HG03196 (cell line): ENCODE data around the gene POLR1E.
"Not testable (repeated sequence)": the region's sequence is repeated elsewhere in the genome, so short reads cannot be mapped to it uniquely, and the experiment has no call there.

ENCODE experiments used
- ATAC-seq: cut with Tn5 transposase; IDR thresholded peaks from one replicate; pipeline ENCODE4 v1.9.1; 2021; ENCODE audit not compliant: unreplicated experiment

Gene POLR1E

DNA sequence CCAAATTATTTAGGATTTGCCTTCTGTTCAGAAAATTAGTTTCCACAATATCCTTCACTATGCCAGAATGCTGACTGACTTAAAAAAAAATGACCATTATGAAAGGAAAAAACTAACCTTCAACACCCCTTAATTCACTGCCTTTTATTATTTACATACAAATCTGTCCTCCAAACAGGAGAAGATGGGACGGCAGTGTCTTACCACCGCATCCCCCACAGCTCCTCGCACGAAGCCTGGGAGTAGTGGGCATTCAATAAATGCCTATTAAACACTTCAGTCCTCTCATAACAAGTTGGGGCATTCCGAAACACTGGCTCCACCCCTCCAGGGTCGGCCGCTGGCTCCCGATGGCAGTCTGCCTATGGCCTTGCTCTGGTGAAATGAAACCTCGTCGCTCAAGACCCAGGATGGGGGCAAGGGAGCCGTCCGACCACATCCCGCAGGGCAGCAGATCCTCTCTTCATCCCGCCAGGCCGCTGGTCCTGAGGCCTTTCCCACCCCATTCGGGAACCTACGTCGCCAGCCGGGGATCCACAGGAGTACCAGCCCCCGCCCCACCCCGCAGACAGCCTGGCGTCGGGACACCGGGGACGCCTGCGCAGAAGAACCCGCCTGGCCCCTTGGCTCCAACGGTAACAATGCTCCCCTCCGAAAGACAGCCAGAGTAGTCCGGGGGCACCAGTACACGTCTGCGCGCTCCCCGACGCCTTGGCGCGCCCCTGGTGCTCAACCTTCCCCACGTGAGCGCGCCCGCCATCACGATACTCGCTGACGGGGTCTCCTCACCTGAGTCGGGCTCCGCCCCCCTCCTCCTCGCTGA, 21.1 kb upstream of the POLR1E start:
- ATAC-seq: peak; percentile 33

DNA sequence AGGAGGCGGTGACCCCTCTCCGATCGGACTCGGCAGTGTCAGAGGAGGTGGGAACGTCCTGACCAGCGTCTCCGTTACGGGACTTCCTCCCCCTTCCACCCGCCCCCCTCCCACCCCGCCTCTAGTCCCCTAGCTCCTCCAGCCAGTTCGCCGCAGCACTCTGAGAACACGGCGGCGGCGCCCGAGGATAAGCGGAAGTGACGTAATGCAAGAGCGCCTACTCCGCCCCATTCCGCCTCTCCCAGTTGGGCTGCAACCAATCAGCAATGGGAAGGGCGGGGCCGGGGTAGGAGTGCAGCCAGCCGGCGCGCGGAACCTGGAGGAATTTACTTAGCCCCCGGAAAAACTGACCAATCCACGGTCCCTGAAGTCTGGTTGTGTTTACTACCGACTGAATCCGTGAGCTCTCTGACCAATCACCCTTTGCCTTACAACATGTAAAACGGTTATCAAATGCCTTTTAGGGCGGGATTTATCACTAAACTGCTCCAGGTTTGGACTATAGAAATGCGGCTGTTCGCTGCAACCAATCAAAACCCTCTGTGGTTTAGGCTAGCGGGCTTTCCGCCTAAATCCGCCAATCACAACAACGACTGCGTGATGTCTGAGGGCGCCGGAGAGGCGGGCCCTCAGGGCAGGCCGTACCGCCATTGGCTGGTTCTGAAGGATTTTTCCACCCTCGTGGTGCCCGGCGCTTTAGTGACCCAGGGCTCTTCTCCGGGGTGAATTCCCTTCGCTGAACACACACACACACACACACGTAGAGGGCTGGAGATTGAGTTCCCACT, 20.3 kb upstream of the POLR1E start, which contains the start of gene ZBTB5:
ZBTB5 (minus strand) TSS at position 202 of the 788 bp plus-strand sequence. CDS start 22,899 bp downstream, outside the sequence.
- ATAC-seq: peak; percentile 83

- ATAC-seq: peak; percentile 25
Measured at GRCh38 chr9:37466037-37466709, 19.6 kb upstream of the POLR1E start.

DNA sequence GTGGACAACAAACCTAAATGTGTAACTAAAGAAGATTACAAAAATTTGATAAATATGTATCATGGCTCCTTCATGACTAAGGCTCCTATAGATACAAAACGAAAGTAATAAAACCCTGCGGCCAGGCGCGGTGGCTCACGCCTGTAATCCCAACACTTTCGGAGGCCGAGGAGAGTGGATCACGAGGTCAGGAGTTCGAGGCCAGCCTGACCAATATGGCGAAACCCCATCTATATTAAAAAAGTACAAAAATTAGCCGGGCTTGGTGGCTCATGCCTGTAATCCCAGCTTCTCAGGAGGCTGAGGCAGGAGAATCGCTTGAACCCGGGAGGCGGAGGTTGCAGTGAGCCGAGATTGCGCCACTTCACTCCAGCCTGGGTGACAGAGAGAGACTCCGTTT, 18.2 kb upstream of the POLR1E start:
- ATAC-seq: not testable (repeated sequence)

GRCh38 chr9:37468620-37469019, 17.1 kb upstream of the POLR1E start:
- no peak for ATAC-seq

DNA sequence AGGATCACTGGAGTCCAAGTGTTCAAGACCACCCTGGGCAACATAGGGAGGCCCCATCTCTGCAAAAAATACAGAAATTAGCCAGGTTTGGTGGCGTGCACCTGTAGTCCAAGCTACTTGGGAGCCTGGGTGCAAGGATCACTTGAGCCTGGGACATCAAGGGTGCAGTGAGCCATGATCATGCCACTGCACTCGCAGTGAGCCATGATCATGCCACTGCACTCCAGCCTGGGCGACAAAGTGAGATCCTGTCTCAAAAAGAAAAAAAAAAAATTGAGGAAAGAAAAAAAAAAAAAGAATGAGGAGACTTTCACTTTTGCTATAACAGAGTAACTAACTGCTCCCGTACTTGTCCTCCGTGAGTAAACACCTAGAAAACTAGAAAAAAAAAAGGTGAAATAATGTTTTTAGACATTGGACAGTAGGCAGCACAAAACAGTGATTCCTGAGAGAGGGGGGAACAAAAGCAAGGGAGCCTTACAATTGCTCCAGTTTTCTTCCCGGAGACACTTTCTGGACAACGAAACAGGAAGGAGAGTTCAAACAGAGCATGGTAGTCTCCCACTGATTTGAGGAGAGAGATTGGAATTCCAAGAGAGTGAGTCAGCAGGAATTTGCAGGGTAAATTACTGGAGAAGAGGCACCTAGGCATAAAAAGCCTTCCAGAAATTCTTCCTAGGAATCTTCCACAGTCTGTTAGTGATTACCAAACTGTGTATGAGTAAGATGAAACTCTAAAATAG, 13.6 kb upstream of the POLR1E start:
- ATAC-seq: no peak

DNA sequence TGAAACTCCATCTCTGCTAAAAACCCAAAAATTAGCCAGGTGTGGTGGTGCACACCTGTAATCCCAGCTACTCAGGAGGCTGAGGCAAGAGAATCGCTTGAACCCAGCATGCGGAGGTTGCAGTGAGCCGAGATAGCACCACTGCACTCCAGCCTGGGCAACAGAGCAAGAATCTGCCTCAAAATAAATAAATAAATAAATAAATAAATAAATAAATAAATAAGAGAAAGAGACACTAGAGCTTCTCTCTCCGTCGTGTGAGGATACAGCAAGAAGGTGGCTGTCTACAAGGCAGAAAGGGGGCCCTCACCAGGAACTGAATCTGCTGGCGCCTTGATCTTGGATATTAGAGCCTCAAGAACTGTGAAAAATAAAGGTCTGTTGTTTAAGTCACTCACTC, 11.8 kb upstream of the POLR1E start:
- not testable (repeated sequence) for ATAC-seq

GRCh38 chr9:37474438-37474837, 11.3 kb upstream of the POLR1E start:
- no peak for ATAC-seq

DNA sequence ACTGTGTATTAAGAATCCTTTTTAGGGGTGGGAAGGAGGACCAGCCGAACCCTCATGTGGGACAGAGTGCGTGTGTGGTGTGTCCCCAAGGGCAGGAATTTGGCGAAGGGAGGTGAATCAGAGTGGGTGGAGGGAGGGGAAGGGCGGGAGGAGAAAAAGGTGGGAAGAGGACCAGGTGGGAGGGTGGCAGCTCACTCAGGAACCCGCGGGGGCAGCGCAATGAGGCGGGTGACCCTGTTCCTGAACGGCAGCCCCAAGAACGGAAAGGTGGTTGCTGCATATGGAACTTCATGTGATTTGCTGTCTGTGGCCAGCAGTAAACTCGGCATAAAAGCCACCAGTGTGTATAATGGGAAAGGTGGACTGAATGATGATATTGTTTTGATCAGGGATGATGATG, 8.8 kb upstream of the POLR1E start:
- ATAC-seq: no peak

GRCh38 chr9:37477443-37477842, 8.3 kb upstream of the POLR1E start:
- ATAC-seq: not testable (repeated sequence)

DNA sequence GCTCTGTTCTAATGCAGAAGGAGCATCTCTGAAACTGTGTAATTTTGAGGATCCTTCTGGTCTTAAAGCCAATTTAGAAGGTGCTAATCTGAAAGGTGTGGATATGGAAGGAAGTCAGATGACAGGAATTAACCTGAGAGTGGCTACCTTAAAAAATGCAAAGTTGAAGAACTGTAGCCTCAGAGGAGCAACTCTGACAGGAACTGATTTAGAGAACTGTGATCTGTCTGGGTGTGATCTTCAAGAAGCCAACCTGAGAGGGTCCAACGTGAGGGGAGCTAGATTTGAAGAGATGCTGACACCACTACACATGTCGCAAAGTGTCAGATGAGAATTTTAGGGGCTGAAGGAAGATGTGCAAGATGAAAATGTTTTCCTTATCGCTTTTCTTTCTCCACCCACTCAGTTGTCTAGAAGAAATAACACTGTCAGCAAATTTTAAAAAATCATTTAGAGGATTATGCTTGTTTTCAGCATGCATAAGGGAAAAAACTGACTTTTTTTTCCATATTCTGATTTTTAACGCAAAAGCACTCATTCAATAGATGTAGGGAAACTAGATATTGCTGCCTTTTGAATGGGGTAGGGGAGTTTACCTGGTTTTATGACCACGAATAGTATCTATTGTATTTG, 7.6 kb upstream of the POLR1E start:
- ATAC-seq: not testable (repeated sequence)

- no peak for ATAC-seq
Measured at GRCh38 chr9:37480759-37481158, 5.0 kb upstream of the POLR1E start.

DNA sequence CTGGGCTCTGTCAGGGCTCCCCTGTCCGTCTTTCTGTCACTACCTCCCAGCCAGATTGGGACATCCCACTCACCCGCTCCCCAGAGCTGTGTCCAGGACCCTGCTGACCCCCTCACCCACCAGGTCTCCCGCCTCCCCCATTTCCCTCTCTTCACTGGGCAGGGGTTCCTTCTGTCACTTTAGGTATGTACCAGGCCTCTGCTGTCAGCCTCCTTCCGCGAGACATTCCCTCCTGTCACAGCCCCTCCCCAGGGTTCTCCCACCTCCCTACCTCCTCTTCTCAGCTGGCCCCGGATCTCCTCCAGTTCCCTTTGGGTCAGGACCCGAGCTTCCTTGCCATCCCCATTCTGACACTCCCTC, 488 bp downstream of the POLR1E start:
- no peak for ATAC-seq

- no peak for ATAC-seq
Measured at GRCh38 chr9:37486616-37487548, 1.1 kb downstream of the POLR1E start.

- no peak for ATAC-seq
Measured at GRCh38 chr9:37491939-37492338, 6.2 kb downstream of the POLR1E start.

- ATAC-seq: no peak
Measured at GRCh38 chr9:37495571-37495970, 9.8 kb downstream of the POLR1E start.

DNA sequence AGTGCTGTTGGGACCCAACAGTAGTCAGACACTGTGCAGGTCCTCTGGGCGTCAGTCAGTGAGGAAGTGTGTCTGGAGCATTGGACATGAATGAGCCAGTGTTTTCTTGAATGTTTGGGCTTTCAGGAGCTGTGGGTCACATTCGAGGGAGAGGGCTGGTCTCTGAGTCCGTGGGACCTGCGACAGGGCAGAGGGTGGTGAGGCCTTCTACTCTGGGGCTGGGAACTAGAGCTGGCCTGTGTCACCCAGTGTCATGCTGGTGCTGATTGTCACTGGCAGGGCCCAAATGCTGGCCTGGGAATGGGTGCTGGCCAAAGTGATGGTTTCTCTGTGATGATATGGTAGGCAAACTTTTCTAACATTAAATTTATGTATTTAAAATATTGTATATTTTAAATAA, 10.3 kb downstream of the POLR1E start:
- no peak for ATAC-seq

- no peak for ATAC-seq
Measured at GRCh38 chr9:37497320-37497719, 11.6 kb downstream of the POLR1E start.

- no peak for ATAC-seq
Measured at GRCh38 chr9:37498457-37498856, 12.7 kb downstream of the POLR1E start.
